Stimulated activated CD4-positive, alpha-beta T cell treated with anti-CD3 and anti-CD28 coated beads, Interleukin-12 subunit alpha, Interleukin-12 subunit beta, amount 100 ng/mL, for 4 hours (primary cell): ENCODE measurements around the gene PACS2.
A peak's percentile ranks its signal among the peaks of the same experiment; 100 is the strongest.

Experiments used
- DNase-seq: peaks from one replicate; pipeline ENCODE4 v3.0.0-alpha.2; 2020

PACS2 gene

DNA sequence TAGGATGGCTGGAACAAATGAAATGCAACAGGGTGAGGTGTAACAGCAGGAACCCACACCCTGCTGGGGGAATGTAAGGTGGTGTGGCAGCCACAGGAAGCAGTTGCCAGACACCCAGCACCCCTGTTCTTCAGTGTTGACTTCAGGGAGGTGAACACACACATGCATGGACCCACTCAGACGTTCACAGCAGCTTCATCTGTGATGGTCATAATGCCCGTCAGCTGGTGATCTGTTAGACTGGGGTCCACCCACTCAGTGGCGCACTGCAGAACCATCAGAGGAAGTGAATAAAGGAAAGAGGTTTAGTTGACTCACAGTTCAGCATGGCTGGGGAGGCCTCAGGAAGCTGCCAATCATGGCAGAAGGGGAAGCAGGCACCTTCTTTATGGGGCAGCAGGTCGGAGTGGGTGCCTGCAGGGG lies 61.1 kb downstream of the PACS2 start:
- peak; percentile 11 for DNase-seq

- no peak for DNase-seq
Observed at GRCh38 chr14:105376521-105377440, 62.2 kb downstream of the PACS2 start.

DNA sequence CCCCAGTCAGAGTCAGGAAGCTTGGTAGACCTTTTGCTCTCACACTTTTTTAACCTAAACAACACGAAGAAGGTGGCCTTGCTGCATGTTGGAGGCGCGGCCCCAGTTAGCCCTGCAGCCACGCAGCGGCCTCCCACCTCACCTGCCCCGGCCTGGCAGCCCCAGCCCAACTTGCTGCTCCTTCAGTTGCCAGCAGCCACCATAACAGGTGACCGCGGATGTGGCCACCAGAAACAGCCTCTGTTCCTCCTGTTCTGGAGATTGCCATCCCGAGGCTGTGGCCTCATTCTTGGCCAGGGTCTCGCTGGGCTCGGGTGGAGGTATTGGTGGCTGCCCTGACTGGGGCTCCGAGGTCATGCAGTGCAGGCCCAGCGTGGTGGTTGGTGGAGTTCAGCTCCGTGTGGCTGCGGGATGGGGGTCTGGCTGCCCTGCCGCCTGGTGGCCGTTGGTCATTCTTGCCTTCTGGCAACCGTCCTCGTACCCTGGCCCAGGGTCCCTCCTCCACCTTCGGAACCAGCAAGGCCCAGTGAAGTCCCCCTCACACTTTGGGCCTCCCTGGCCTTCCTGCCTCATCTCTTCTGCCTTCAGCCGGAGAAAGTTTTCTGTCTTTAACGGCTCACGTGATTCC lies 63.1 kb downstream of the PACS2 start:
- no peak for DNase-seq

DNA sequence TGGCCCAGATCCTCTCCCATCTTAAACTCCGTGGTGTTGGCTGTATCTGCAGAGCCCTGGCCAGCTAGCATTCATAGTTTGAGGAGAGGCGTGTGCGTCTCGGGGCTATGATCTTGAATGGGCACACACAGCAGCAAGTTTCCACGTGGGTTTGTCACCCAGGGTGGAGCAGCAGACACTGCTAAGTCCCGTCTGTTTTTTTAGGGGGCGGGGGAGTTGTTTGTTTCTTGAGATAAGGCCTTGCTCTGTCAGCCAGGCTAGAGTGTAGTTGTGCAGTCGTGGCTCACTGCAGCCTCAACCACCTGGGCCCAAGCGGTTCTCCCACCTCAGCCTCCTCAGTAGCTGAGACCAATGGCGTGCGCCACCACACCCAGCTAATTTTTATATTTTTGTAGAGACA lies 63.7 kb downstream of the PACS2 start:
- DNase-seq = no peak

GRCh38 chr14:105378873-105379685 lies 64.5 kb downstream of the PACS2 start:
- DNase-seq = no peak

DNA sequence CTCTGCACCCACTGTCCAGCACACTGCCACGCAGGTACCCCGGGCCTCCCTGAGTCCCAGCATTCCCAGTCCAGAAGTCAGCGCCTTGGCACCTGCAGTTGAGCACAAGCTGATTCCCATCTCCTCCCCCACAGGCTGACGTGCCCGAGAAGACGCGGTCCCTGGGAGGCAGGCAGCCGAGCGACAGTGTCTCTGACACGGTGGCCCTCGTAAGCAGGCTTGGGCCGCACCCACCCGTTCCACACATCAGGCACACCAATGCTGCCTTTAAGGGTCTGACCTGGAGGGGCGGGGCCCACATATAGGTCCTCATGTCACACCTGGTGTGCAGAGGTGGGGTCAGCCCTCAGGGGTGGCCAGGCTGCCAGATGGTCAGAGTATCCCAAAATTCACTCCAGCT lies 65.4 kb downstream of the PACS2 start:
- DNase-seq = no peak

DNA sequence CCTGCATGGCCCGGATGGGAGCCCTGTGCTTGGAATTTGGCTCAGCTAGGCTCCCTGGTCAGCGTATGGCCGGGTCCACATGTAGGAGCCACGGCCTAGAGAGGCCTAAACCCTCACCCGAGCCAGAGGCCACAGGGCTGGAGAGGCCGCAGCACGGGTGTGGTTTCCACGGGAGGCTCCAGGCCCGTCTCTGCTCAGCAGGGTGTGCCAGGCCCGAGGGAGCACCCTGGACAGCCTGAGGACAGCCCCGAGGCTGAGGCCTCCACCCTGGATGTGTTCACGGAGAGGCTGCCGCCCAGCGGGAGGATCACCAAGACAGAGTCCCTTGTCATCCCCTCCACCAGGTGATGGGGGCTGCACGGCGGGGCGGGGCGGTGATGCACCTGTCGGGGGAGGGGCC lies 66.2 kb downstream of the PACS2 start:
- DNase-seq = no peak

- no peak for DNase-seq
Observed at GRCh38 chr14:105381446-105382342, 67.1 kb downstream of the PACS2 start.

GRCh38 chr14:105382343-105383082 lies 68.0 kb downstream of the PACS2 start:
- DNase-seq = no peak

GRCh38 chr14:105383083-105383730 lies 68.7 kb downstream of the PACS2 start:
- DNase-seq = no peak

DNA sequence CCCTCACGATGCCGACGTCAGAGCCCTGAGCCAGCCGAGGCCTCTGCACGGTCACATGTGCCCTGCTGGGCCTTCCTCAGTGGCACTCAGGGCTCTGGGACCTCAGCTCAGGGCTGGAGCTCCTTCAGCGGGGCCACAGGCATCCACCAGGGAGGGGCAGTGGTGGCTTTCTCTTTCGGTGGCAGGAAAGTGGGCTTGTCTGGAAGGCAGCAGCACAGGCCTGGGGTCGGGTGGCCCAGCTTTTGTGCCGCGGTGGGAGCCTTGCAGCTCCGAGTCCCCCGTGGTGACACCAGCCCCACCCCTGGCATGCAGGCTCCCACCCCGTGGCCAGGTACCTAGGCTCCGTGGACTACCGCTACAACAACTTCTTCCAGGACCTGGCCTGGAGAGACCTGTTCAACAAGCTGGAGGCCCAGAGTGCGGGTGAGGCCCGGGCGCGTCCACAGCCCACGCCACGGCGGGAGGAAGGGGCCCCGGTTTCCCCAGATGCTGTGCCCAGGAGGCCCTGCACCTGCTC lies 69.6 kb downstream of the PACS2 start:
- DNase-seq = no peak

- DNase-seq = no peak
Observed at GRCh38 chr14:105384605-105385321, 70.2 kb downstream of the PACS2 start.

GRCh38 chr14:105385322-105385637 lies 70.7 kb downstream of the PACS2 start:
- DNase-seq = no peak

DNA sequence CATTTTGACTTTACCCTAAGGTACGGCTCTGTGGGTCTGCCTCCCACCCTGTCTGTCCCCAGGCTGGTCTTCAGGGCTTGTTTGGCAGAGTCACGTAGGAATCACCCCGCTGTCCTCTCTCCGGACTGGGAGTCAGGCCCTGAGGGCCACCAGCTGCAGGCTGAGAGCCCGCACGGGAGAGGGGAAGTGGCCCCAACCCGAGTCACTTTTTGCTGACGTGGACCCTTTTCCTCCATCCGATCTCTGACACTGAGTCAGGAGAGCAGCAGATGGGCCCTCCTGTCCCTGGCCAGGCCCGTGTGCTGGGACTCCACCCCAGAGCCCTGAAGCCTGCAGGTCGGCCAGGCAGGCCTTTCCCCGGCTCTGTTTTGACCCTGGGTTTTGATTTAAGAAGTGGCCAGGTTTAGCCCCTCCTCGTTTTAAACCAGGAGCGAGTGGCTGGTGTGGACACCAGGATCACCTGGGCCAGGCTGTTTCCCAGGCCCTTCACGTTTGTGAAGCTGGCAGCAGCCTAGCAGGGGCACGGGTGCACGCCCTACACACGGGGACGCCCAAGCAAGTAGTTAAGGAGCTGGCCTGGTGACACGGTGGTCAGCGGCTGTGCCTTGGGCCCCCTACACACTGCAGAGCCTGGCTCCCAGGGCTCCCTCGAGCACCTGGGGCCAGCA lies 71.3 kb downstream of the PACS2 start:
- DNase-seq = no peak

GRCh38 chr14:105386581-105387529 lies 72.3 kb downstream of the PACS2 start:
- DNase-seq = no peak

- no peak for DNase-seq
Observed at GRCh38 chr14:105387530-105387922, 73.0 kb downstream of the PACS2 start.

DNA sequence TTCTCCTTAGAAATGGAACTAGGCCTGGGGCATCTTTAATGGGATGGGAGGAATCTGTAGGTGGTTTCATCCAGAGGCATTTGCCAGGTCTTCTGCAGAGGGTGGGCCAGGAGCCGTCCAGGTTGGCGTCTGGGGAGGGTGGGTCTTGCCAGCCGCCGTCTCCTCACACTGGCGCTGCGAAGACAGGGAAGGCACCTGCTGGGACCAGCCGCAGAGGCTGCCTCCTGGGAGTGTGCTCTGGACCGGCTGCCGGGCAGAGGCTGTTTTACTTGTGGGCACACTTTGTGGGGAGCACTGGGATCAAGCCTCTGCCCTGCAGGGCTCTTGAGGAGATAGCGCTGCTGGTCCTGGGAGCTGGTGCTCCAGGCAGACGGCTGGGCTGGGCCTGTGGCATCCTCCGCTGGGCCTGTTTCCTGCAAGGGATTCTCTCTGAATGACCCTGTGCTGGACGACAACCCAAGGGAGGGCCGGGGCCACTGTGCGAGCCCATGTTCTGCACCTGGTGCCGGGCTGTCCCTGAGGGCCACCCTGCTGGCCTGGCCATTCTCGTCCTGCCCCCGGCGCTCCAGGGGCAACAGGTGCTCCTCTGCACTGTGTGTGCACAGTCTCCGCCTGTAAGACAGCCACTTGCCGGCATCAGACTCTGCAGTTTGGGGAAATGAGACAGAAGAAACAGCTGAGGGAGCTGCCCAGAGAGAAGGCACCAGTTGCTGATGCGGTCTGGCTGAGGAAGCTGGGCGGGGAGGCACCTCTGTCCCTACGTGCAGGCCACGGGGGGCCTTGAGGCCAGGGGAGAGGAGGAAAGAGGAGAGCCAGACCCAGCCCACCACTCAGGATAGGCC lies 73.8 kb downstream of the PACS2 start:
- no peak for DNase-seq

DNA sequence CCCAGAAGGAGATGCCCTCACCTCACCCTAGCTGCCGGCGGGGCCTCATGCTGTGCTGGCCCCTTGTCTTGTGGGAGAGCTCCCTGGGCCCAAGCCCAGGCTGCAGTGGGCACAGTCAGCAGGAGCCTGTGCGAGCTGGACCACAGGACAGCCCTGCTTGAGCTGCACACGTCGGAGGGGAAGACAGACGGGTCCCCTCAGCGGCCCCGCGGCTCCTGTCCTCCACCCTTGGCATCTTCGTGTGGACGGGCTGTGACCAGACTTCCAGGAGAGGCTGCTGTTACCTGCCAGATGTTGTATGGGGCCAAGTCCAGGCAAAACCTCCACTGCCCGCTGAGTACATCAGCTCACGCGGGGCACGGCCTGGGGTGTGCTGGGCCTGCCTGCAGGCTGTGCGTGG lies 74.4 kb downstream of the PACS2 start:
- no peak for DNase-seq
